PC-3 (cell line): Measurements from ENCODE around the gene AOAH.

Source experiments
- EZH2 ChIP-seq: fragments of 300-600 bp; sonication (generic); IDR thresholded peaks from one replicate; pipeline ENCODE4 v1.6.1; 2017; ENCODE audit warnings: antibody characterized with exemption, mild to moderate bottlenecking, low read length; ENCODE audit not compliant: unreplicated experiment
- EZH2phosphoT487 ChIP-seq: fragments of 300-600 bp; sonication (generic); IDR thresholded peaks from 2 replicates; pipeline ENCODE4 v1.6.1; 2018; ENCODE audit warnings: mild to moderate bottlenecking, antibody characterized with exemption, low read length, borderline replicate concordance
- TF ChIP-seq, protein P1 (sequence below): fragments of 300-600 bp; sonication (generic); conservative IDR thresholded peaks from 2 replicates; pipeline ENCODE4 v1.5.1; 2017; ENCODE audit warnings: antibody characterized with exemption, low read depth, mild to moderate bottlenecking, low read length

DNA sequence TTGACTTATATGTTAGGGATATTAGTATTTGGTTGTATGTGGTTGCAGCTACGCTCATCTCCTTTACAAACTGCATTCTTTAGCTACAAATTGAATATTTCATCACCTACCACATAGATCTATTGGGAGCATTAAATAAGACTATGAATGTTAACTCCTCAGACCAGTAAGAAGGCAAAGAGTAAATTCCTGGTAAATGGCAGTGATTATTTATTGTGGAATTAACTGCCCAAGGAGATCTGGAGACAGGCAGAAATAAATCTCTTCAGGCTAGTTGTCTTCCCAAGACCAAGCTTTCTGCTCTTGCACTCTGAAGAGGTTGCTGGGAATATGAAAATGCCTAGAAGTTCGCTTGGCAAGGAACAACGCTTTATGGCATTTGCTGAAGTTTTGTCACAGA lies 260.0 kb downstream of the AOAH start:
- TF ChIP-seq, protein P1, sequence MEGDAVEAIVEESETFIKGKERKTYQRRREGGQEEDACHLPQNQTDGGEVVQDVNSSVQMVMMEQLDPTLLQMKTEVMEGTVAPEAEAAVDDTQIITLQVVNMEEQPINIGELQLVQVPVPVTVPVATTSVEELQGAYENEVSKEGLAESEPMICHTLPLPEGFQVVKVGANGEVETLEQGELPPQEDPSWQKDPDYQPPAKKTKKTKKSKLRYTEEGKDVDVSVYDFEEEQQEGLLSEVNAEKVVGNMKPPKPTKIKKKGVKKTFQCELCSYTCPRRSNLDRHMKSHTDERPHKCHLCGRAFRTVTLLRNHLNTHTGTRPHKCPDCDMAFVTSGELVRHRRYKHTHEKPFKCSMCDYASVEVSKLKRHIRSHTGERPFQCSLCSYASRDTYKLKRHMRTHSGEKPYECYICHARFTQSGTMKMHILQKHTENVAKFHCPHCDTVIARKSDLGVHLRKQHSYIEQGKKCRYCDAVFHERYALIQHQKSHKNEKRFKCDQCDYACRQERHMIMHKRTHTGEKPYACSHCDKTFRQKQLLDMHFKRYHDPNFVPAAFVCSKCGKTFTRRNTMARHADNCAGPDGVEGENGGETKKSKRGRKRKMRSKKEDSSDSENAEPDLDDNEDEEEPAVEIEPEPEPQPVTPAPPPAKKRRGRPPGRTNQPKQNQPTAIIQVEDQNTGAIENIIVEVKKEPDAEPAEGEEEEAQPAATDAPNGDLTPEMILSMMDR = no peak
- TF ChIP-seq EZH2 (no peak), EZH2phosphoT487 (no peak)
